NCI-H510A treated with DMSO at 0.1 percent for 48 hours (cell line): ENCODE data around the gene TRIAP1.
"Not testable (repeated sequence)": the region's sequence is repeated elsewhere in the genome, so short reads cannot be mapped to it uniquely, and the experiment has no call there.

Experiments used
- DNase-seq: peaks from one replicate; lab custom pipeline; 2025; lab: John Stamatoyannopoulos, UW

Gene TRIAP1

DNA sequence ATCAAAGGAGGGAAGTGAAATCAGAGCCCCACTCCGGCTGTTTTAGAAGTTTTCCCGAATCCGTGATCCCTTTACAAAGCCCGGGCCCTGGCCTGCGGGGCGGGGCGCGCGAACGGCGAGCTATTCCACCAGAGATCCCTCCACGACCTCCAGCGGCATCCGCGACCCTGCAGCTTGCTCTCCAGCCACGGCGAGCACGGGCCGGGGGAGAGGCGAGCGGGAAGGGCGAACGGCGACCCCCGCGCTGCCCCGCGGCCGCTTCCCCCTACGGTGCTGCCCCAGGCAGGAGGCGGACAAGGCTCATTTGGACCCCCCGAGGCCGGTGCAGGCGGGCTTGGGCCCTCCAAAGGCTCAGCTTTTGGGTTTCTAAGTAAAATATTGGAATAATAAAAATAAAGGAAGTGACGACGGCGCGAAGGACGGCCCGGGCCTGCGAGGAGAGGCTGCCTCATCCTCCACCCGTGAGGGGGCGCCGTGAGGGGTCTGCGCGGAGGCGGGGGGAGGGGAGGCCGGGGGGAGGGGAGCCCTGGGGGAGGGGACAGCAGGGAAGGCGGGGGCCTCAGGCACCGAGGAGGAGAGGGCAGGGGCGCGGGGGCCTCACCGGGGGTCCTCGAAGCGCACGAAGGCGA is 22.8 kb upstream of the TRIAP1 start:
- no peak for DNase-seq

DNA sequence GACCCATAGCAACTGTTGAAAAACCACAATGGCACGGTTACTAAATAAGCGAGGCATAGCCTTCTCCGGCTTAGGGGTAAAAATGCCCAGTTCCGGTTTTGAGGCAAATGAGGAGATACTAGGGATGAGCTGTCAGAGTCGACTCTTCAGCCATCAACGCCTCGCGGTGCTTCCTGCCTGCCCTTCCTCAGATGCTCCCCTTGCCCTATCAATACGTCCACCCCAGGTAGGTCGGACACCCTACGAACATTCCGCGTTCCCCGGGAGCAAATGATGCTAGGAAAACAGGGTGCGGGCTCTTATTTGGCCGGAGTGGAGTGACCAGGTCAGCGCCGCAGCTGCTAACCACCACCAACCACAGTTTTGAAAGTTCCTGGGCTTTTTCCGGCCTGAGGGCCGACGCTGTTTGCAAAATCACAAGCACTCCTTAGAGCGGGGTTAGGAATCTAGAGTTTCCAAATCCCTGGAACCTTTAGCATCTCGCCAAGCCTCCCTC is 22.2 kb upstream of the TRIAP1 start:
- DNase-seq = peak; percentile 17

DNA sequence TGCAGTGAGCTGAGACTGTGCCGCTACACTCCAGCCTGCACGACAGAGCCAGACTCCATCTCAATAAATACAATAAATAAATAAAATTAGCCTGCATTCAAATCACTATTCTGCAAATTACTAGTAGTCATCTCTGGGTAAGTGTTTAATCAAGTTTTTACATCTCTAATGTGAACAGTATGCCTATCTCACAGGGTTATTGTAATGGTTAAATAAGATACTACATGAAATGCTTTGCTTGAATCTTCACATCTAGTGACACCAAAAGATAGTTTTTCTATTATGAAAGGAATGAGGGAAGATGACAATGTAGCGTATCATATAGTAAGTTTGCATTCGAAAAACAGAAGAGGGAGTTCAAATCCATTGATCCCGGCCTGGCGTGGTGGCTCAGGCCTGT is 21.3 kb upstream of the TRIAP1 start:
- DNase-seq = no peak

DNA sequence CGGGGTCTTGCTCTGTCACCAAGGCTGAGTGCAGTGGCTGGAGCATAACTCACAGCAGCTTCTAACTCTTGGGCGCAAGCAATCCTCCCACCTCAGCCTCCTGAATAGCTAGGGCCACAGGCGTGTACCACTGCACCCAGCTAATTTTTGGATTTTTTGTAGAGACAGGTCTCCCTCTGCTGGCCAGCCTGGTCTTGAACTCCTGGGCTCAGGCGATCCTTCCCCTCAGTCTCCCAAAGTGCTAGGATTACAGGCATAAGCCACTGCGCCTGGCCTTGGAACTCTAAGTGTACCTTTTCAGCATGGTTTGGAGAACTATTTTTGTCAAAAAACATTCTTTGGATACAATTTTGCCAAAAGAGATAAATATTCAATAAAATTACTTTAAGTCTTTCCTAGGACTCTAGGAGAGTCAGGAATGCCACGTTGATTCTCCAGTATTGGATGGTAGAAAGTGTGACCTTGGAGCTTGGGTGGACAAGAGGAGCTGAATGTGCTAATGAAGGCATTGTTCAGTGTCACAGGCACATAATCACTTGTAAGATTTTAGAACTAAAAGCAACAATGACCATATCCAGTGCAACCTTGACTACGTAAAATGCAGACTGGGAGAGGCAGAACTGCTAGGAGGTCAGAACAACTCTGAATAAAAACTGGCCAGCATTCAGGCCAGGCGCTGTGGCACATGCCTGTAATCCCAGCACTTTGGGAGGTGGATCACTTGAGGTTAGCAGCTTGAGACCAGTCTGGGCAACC is 20.6 kb upstream of the TRIAP1 start:
- no peak for DNase-seq

DNA sequence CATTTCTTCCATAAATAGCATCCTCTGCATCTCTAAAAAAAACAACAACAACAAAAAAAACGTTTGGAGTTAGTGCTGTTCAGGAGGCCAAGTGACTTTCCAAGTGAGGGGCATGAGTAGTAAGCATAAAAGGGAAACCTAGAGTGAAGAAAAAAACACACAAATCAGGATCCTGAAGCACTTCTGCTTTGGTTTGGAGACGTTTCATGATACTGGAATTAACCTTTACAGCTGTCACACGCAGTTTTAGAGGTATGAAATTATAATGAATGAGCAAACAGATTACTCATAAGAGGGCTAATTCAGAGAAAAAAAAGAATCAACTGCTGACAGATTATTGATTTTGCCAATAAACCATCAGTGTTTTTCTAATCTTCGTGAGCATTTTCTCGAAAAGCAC is 19.6 kb upstream of the TRIAP1 start:
- no peak for DNase-seq

DNA sequence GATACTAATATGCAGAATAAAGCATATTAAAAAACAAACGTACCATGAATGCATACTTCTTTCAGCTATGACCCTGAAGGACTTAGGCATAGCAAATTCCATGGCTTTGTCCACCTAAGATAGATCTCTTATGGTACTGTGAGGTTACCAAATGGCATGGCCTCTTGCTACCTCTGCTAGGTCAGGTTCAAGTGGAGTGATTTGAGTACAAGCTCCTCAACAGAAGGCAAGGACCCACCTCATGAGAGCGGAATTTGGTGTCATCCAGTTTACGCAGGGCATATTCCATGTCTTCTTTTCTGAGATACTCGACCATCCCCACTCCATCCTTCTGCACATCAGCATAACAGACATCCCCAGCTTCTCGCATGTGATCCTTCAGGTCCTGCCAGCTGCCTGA is 17.5 kb upstream of the TRIAP1 start:
- no peak for DNase-seq

DNA sequence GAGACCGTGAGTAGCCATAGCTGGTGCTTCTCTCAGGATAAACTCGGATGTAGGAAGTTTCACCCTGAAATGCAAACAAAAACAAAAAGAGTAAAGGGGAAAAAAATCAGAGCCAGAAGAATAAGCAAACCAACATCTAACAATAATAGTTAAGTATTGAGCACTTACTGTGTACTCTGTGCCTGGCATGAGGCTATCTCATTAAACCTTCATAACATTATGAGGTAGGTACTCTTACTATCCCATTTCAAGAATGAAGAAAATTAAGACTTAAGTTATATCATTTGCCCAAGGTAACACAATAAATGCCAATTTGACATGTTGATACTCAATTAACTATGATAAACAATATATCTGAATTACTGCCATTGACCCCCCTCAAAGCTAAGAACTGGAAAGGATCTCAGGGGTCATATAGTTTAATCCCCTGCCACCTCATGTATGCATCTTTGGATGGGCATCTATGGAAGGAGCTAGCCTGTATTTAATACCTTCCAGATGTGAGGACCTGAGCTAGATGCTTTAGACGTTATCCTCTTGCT is 16.0 kb upstream of the TRIAP1 start:
- no peak for DNase-seq

DNA sequence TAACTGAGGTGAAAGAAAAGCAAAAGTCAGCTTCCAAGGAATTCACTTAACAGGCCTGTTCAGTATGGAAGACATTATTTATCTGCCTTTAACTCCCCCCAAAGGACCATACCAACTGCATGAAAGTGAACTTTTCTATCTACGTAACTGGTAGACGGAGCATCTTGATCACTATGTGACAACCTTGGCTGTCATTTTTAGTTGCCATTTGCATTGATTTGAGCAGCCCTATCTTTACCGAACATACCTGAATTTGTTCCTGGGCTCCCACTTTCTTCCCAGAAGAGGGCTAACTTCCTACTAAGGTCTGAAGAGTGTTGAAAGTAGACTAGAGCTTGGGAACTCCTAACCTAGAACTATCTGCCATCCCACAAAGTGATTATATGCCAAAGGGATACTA is 14.0 kb upstream of the TRIAP1 start:
- no peak for DNase-seq

DNA sequence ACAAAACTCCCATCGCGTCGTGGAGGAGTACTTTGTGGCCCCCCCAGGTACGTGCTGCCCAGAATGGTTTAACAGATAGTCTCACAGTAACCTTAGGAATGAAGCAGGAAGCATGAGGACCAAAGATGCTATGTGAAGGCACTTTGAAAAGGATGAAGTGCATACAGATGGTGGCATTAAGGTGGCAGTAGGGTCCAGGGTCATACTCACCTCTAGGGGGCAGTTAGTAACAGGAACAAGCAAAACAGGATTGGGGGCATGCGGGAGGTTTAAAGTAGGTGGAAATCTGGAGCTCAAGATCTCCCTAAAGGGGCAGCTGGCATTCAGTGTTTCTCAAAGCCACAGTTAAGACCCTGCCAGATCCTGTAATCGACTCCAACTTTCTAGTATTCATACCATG is 10.9 kb upstream of the TRIAP1 start:
- no peak for DNase-seq

DNA sequence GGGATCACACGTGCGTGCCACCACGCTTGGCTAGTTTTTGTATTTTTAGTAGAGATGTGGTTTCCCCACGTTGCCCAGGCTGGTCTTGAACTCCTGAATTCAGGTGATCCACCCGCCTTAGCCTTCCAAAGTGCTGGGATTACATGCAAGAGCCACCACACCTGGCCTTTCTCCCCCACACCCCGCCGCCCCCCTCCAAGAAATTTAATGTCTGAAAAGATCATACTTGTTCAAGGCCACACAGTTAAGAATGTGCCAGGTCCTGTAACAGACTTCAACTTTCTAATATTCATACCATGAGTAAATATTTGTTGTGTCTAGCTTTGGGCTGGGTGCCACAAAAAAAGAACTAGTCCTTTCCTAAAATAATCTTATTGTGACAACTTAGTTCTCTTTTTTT is 9.1 kb upstream of the TRIAP1 start:
- no peak for DNase-seq

DNA sequence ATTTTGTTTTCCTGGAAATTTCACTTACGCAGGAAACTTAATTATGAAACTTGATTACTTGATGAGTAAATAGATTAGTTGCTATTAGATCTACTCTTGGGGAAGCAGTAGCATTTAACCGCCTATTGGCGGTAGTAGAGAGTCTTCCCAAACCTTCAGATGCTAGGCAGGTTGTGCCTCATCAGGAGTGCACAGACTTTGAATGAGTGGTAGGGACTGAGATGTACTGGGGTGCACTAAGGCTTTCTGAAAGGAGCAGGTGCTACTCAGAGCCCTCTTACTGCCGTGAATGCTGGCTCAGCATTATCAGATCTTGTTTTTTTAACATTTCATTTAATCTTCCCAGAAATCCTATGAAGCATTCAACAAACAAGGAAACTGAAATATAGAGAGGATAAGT is 7.8 kb upstream of the TRIAP1 start:
- peak; percentile 45 for DNase-seq

DNA sequence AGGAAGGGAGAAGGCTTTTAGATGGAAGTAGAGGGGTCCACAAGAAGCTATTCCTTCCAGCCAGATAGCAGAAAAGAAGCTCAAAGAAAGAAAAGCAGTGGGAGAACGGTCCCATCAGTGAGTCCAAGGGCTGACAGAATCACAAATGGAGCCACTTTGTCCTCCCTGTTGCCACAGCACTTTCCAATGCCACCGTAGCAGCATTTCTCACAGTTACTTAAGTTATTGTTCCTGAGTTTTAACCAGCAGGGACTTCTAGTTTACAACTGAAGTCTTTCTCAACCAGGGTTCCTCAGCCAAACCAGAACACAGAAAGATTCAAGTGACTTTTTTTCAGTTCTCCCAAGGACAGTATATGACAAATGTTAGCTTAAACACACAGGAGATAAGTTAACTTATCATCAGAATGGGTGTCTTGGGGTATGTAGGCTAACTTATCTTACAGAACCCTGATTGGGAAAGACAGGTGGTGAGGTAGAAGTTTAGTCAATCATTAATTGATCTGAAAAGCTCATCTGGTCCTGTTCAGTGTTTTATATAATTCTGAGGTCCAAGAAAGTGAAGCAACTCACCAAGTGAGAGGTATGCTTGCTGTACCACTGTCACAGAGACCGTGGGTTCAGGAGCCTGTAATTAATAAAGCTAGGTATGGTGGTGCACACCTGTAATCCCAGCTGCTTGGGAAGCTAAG is 7.0 kb upstream of the TRIAP1 start:
- no peak for DNase-seq

DNA sequence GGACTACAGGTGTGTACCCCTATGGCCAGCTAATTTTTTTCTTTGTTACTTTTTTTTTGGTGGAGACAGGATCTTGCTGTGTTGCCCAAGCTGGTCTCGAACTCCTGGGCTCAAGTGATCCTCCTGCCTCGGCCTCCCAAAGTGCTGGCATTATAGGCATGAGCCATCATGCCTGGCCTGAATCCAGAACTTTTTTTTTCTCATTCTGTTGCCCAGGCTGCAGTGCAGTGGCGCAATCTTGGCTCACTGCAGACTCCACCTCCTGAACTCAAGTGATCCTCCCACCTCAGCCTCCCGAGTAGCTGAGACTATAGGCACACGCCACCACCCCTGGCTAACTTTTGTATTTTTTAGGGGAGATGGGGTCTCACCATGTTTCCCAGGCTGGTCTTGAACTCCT is 6.3 kb upstream of the TRIAP1 start:
- DNase-seq = not testable (repeated sequence)

DNA sequence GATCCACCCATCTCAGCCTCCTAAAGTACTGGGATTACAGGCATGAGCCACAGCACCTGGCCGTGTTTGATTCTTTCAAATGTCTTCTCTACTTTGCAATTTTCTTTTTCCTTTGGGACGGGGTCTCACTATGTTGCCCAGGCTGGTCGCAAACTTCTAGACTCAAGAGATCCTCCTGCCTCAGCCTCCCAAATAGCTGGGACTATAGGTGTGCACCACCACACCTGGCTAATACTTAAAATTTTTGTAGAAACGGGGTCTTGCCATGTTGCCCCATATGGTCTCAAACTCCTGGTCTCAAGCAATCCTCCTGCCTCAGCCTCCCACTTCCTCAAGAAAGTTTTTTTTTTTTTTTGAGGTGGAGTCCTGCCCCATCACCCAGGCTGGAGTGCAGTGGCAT is 1.8 kb upstream of the TRIAP1 start:
- no peak for DNase-seq

DNA sequence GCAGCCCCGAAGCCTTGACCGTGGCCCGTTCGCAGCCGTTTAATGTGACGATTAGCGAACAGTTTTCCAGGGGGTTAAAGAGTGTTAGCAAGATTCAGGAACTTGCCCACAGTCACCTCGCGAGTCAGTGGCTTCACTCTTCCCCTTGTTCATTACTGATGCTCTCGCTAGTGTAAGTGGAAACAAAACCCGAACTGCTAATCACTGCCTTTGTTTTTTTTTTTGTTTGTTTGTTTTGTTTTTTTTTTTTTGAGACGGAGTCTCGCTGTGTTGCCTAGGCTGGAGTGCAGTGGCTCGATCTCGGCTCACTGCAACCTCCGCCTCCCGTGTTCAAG is 627 bp upstream of the TRIAP1 start:
- not testable (repeated sequence) for DNase-seq

DNA sequence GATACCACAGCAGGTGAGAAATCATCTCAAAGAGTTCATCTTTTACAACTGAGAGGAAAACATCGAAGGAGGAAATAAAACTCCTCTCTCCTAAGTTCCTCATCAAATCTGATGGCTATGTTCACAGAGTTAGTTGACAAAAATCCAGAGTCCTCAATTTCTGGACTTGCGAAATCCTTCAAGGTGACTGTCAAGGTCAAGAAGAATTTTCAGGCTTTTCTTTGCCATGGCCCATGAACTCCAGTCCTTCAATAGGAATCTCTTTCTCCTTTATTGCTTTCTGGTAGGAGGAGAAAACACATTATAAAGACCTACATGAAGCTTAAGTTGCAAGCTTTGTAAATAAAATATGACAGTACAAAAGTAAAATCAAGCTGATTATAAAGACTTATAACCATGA is 1.5 kb downstream of the TRIAP1 start:
- DNase-seq = no peak

DNA sequence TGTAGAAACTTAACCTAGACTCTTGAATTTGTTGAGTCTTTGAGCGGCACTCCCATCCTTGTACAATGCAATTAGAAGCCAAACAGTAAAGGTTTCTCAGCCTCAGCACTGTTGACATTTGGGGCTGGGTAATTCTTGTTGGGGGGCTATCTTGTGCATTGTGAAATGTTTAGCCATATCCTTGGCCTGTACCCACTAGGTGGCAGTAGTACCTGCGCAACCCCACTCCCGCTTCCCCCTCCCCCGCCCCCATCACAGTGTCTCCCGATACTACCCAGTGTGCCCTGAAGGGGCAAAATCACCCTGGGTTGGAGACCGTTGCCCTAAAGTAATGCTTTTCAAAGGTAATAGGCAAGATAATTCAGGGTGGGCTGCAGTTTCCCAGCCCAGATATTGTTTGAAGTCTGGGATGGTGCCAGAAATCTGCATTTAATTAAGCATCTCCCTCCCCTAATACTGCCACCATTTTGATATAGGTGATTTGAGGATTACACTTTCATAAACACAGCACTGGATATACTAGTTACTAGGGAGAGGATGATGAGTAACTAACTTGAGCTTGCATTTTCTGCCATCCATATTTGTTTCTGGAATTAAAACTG is 6.4 kb downstream of the TRIAP1 start:
- DNase-seq = peak; percentile 70

DNA sequence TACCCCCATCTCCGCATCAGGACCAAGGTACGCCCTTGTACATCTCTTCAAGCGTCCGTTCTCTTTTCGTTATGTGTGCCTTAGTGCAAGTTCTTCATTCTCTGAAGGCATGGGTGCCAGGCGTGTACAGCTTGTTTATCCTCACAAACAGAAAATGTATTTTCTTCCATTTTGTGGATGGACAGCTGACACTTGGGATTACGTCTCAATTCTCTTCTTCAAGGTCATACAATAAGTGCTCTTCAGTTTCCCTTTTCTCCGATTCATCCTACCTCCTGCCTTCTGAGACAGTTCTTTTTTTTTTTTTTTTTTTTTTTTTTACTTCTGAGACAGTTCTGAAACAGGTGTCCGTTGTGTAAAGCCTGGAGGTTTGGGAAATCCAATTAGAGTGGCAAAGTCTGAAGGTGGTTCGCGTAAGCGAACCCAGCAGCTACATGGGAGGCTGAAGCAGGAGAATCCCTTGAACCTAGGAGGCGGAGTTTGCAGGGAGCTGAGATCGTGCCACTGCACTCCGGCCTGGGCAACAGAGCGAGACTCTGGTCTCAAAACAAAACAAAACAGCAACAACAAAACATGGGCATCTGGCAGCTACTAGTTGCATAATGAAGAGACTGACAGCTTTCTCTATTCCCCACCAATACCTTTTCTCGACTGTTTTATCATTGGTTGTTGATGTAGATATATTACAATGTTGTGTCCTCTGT is 7.5 kb downstream of the TRIAP1 start:
- no peak for DNase-seq

DNA sequence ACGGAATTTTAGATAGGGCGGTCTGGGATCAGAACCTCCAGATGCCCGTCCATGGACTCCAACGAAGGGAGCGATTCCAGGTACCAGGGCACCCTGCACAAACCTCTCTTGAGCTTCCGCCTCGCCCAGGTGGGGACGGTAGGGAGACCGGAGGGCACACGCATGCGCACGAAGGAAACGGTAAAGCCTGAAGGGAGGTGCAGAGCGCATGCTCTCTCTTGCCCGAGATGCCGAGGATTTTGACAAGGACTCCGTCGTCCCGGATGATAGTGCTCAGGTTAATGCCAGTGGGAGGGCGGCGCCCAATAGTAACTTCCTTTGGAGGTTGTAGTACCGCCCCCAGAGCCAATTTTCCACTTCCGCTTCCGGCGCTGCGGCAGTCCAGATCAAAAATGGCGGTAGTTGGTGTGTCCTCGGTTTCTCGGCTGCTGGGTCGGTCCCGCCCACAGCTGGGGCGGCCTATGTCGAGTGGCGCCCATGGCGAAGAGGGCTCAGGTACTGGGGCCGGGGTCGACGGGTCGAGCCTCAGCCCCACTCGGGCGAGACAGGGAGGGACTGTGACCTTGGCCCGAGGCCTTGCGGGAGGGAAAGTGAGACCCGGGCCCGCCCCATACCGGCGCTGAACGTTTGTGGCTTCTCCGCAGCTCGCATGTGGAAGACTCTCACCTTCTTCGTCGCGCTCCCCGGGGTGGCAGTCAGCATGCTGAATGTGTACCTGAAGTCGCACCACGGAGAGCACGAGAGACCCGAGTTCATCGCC is 8.3 kb downstream of the TRIAP1 start, which contains the start of gene COX6A1:
TSS of gene COX6A1 (plus strand) at position 379 of the 760 bp plus-strand sequence. CDS start at position 393, 14 bp downstream.
- DNase-seq = peak; percentile 100

DNA sequence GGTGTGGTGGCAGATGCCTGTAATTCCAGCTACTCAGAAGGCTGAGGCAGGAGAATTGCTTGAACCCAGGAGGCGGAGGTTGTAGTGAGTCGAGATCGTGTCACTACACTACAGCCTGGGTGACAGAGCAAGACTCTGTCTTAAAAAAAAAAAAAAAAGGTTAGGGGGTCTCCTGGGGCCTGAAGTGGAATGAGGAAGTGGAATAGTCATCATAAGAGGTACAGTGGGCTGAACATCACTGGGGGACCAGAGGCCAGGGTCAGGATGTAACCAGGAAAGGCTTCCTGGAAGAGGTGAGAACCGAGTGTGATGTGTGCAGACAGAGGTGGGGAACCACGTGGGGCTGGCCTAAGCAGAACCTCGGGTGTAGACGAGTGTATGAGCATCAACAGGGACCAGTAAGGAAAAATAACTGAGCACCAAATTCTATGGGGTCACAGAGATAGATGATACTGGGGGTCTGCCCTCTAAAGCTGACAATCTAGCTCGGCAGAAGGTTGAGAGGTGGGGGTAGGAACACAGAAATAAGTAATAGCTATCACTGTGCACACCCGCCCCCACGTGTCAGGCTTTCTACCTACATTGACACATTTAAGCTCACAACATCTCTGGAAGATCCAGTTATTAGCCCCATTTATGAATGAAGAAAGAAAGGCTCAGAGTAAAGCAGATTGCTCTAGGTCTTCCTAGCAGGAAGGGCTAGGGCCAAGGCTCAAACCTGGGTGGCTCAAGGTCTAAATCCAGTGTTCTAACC is 13.2 kb downstream of the TRIAP1 start:
- DNase-seq = no peak
